Stimulated activated CD4-positive, alpha-beta T cell treated with anti-CD3 and anti-CD28 coated beads, Interleukin-15, amount 100 ng/mL, for 48 hours (primary cell): Measurements from ENCODE around the gene HMCN2.

Source experiments
- DNase-seq, 2 donors: peaks; one replicate each; pipeline ENCODE4 v3.0.0-alpha.2; 2020; ENCODE audit warnings: low read depth in 2 of 2

HMCN2 gene, protein sequence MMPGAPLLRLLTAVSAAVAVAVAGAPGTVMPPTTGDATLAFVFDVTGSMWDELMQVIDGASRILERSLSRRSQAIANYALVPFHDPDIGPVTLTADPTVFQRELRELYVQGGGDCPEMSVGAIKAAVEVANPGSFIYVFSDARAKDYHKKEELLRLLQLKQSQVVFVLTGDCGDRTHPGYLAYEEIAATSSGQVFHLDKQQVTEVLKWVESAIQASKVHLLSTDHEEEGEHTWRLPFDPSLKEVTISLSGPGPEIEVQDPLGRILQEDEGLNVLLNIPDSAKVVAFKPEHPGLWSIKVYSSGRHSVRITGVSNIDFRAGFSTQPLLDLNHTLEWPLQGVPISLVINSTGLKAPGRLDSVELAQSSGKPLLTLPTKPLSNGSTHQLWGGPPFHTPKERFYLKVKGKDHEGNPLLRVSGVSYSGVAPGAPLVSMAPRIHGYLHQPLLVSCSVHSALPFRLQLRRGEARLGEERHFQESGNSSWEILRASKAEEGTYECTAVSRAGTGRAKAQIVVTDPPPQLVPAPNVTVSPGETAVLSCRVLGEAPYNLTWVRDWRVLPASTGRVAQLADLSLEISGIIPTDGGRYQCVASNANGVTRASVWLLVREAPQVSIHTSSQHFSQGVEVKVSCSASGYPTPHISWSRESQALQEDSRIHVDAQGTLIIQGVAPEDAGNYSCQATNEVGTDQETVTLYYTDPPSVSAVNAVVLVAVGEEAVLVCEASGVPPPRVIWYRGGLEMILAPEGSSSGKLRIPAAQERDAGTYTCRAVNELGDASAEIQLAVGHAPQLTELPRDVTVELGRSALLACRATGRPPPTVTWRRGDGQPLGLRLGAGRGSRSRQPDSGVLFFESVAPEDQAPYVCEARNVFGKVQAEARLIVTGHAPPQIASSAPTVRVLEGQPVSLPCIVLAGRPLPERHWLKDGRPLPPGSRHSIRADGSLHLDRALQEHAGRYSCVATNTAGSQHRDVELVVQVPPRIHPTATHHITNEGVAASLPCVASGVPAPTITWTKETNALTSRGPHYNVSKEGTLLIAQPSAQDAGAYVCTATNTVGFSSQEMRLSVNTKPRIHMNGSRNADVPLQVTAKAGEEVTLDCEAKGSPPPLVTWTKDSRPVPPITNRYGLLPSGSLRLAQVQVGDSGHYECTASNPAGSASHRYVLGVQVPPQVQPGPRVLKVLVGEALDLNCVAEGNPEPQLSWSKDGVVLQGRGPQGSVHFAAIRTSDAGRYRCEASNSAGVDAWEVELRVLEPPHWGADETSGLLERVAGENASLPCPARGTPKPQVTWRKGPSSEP (N-terminal part only)

DNA sequence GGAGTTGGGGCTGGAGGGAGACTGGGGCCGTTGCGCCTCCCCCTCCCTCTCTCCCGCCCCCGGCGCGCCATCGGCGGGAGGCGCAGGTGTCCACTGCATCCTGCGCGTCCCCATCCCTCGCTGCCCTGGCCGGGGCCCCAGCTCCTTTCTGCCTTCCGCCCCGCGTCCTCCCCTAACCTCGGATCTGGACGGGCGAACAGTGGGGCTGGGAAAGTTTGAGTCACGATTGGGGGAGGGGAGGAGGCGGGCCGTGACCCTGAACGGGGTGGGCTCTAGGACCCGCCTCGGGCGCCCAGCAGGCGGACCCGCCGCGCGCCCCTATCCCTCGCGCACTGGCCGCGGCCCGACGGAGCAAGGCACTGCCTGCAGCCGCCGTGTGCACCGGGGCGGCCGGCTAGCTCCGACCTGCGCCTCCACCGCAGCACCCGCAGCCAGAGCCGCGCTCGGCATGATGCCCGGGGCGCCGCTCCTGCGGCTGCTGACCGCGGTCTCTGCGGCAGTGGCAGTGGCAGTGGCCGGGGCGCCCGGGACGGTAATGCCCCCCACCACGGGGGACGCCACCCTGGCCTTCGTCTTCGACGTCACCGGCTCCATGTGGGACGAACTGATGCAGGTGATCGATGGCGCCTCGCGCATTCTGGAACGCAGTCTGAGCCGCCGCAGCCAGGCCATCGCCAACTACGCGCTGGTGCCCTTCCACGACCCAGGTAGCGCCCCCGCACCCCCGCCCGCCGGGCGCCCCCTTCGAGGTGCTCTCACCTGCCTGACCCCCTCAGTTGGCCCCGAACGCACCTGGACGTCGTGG, at the start of gene HMCN2:
HMCN2 (plus strand) TSS at position 330 of the 805 bp plus-strand sequence; CDS start at position 449, 119 bp downstream.
- DNase-seq, result no peak

DNA sequence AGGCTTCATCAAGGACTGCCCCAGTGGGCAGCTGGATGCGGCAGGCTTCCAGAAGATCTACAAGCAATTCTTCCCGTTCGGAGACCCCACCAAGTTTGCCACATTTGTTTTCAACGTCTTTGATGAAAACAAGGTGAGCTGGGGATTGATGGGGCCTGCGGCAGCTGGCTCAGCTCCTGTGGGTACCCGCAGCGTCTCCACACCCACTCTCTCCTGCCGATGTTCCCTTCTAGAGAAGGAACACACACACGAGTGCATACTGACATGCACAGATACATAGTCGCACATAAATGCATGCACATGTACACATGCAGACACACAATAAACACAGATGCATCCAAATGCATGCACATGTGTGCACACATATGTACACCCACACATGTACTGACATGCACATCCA, 47.7 kb upstream of the HMCN2 start:
- no peak for DNase-seq

DNA sequence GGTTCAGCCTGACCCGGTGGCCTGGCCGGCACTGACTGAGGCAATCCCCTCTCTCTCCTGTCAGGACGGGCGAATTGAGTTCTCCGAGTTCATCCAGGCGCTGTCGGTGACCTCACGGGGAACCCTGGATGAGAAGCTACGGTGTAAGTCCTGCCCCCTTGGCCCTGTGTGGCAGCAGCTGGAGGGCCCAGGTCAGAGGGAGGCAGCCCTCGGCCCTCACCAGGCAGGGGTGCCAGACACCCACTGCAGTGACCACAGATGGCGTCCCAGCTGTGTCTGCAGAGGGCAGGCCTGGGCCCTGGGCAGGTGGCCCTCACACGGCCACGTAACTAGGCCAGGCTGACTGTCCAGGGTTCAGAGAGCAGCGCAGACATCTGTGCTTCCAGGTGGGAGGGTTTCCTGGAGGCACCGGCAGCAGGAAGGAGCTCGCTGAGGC, 45.9 kb upstream of the HMCN2 start:
- no peak for DNase-seq

DNA sequence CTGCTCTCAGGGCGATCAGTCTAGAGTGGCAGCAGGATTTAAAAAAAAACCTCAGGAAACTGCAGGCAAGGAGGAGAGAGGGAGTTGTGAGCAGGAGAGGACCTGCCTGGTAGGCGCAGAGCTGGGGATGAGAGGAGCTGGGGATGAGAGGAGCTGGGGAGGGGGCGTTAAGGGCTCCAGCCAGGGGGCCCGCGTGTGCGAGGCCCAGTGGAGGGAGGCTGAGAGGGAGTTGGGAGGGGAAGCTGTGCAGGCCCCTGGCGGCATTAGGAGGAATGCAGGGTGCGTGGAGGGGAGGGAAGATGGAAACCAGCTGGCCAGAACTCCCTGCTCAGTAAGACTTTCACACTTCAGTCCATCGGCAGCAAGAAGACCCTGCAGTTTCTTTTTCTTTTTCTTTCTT, 45.2 kb upstream of the HMCN2 start:
- no peak for DNase-seq

DNA sequence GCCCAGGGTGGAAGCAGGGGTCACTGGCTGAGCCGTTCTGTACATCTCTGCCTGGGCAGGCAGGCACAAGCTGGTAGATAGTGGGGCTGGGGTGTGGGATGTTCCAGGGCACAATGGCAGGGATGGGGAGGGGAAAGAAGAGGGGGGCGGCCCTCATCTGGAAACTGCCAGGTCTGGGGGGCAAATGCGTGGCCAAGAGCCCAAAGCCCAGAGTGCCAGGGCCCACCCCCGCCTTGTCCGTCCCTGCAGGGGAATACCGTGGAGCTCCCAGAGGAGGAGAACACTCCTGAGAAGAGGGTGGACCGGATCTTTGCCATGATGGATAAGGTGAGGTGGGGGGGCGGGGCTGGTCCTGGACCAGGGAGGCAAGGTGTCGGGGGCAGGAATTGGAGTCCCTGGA, 42.7 kb upstream of the HMCN2 start:
- DNase-seq, result no peak

DNA sequence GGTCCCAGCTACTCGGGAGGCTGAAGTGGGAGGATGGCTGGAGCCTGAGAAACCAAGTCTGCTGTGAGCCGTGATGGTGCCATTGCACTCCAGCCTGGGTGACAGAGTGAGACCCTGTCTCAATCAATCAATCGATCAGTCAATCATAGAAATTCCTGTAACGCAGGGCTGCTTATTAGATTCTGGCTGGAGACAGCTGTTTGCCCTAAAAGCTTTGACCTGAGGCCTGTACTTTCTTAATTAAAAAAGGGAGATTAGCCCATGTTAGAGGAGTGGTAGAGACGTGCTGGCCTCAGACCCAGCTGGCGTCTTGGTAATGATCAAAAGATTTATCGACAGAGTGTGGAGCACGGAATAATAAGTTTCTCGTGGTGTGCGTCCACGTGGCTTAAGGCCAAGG, 40.5 kb upstream of the HMCN2 start:
- no peak for DNase-seq

DNA sequence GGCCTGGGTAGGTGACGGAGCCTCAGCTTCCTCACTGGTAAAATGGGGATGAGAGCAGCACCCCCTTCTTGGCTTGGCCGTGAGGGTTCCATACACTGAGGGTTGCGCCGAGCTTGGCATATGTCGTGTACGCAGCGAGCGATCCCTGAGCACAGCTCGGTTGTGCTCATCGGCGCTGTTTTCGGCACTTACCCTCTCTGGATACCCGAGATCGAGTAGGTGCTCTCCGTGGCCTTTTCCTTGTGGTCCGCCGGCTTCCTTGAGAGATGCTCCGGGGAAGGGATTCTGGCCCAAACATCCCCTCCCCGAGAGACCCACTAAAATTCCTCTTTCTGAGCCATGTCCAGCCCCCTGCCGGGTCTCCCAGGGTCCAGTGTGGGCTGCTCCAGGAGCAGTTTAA, 40.0 kb upstream of the HMCN2 start:
- DNase-seq, result no peak

DNA sequence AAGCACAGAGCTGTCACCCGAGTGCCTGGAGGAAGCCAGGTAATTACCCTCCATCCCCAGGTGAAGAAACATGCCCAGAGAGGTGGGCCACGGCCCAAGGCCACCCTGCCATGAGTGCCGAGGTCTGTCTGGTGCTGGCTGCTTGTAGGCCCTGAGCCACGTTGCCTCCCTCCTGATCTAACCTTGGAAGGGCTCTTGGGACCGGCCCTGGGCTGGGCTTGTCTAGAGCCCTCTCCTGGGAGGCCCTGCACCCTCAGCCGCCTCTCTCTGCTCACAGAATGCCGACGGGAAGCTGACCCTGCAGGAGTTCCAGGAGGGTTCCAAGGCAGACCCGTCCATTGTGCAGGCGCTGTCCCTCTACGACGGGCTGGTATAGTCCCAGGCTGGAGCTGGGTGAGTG, 39.4 kb upstream of the HMCN2 start:
- no peak for DNase-seq

DNA sequence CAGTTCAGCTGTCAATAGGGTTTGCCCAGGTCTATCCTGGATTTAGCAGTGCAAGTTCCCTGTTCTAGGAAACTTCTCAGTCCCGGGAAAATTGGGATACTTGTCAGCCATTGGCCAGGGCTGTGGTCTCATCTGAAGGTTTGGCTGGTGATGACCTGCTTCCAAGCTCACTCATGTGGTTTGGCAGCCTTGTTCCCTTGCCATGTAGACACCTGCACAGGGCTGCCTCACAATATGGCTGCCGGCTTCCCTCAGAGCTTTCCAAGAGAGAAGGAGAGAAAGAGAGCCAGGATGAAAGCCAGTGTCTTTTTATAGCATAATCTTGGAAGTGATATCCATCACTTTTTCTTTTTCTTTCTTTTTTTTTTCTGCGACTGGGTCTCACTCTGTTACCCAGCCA, 37.7 kb upstream of the HMCN2 start:
- no peak for DNase-seq

DNA sequence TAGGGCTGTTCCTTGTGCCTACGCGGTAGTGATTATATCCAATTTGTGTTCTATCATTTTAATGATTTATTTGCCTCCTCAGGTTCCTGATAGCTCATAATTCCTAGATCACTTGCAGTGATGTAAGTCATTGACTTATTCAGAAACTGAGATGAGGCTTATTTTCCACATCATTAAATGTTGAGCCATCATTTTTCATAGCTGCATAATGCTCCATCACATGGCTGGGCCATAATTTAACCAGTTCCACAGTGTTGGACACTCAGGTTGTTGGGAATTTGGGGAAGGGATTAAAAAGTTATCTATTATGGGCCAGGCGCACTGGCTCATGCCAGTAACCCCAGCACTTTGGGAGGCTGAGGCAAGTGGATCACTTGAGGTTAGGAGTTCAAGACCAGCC, 35.8 kb upstream of the HMCN2 start:
- DNase-seq, result no peak

DNA sequence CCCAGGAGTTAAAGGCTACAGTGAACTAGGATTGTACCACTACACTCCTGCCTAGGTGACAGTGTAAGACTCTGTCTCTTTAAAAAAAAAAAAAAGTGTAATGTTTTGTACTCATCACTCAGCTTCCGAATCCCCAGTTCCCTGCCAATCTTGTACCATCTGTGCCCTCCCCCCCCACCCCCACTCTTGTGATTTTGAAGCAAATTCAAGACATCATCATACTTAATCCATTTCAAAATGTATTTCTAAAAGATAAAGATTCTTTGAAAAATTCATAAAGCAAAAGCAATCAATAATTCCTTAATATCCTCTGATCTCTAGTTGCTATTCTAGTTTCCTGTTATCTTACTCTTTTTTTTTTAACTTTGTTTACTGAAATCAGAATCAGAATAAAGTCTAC, 34.9 kb upstream of the HMCN2 start:
- DNase-seq, result no peak

DNA sequence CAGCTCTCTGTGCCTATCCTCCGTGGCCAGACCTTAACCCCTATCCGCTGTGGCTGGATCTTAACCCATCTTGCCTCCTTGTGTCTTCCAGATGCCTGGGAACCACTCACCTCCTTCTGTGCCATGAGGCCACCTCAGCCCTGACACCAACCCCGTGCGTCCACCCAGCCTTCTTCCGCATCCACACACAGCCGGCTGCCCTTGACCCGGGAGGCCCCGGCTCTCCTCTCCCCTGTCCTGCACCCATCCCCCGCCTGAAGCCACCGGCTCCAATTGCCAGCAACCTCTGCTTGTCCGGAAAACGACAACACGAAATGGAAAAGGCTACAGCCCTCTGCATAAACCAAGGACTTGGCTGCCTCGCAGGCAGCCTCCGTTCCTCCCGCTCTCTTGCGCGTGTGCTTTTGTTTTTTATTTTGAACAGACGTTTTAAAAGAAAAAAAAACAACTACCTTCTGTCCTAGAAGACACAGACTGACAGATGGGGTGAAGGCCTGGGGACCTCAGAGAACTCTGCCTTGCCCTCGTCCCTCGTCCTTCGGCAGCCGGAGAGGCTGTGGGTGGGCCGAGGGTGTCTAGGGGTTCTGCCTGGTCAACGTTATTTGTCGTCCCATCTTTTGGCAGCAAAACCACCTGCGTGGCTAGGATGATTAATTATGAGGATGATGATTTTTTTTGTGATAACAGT, 32.5 kb upstream of the HMCN2 start:
- DNase-seq, result no peak

DNA sequence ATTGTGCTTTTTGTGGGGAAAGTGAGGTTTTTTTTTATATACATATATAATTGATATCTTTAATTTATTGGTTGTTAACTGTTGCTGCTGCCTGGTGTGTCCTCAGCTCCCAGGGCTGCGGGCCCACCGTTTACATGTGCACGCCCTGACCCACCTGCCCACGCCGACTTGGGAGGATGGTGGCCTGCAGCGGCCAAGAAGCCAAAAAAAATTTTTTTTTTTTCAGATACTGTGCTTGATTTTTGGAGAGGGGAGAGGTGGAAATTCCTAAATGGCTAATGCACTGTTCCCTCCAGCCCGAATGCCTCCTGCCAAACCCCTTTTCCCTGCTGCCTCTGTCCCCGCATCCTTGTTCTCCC, 32.0 kb upstream of the HMCN2 start:
- no peak for DNase-seq

DNA sequence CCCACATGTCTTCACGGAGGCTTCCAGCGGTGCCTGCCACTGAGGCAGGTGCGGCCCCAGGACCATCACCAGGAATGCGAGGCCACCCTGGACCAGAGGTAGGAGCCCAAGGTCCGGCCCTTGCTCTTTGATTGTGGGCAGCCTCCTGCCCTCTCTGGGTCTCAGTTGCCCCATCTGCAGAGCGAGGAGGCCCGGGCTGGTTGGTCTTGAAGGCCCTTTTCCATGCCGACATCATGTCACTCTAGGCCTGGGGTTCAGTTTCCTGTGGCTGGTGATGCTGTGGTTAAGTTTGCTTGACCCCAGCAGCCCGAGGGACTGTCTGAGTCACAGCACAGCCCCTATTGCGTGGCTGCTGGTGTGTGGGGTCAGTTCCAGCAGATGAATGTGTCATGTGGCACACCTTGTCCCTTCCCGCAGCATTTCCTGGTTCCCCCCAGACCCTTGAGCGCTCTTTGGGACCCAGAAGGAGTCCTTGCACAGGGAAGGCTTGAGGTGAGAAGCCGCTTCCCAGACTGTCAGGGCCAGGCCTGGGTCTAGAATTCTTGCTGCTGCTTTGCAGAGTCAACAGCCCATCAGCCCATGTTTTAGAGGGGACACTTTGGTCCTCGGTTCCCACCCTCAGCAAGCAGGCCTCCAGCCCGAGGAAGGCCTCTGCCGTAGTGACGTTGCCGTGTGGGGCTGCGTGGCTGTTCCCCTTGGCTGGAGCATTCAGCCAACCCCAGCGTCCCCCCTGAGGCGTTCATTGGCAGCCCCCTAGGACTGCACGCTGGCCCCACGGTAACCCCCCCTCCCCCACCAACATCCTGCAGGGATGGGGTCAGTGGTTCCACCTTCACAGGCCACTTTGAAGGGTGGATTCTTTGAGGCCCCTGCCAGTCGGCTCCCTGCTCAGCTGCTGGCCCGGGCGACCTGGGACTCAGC, 31.0 kb upstream of the HMCN2 start:
- no peak for DNase-seq

DNA sequence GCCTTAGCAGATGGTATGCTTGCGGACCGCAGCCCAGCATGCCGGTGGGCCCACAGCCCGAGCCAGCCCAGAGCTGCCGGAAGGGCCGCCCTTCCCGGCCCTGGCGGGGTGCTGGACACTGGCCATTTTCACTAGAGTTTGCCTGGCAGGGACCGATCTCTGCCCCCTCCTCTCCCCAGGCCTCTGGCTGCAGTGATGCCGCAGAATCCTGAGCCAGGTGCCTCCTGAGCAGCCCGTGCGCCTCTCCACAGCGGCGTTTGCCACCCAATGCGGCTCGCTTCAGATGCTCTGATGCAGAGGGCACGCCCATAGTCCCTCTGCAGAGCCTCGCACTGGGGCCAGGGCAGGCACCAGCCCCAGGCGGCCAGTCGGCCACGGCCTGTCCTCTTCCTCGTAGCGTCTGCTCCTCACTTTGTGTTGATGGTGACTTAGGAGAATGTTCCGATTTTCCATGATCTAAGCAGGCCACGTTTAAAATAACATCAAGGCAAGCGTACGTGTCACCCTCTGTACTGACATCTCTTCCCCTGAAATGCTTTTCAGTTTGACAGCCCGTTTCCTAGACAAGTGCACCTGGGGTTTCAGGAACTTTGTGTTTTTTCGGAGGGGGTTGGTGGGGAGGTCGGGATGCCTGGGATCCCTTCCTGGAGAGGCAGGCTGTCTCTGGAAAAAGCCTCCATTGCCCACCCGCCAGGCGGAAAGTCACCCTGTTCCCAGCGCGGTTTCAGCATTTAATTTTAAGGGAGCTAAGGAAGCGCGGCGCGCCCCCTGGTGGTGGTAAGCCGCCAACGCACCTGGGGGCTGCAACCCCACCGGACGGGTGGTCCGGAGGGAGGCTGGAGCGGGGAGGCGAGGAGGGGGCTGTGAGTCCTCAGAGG, 29.8 kb upstream of the HMCN2 start:
- peak; percentile 29 to 47 for DNase-seq

DNA sequence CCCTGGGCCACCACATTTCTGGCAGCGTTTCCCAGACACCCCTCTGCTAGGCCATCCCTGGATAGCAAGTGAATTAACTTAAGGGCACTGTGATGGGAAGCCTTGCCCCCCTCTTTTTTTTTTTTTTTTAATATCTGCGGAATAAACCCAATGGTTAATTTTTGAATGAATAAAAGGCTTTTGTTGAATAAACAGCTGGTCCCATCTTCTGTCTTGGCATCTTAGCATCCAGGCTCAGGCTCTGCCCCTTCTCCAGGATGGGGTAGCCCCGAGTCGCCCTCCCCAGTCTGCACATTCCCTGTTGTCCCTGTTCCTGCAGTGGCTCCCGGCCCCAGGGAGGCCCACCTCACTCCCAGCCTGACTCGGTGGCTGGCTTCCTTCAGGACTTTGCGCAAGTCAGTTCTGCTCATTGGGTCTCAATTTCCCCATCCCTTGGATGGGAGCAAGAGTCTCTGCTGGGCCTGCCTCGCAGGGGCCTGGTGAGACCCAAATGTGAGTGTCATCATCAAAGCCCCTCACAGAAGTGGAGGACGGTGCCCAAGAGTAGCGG, 29.0 kb upstream of the HMCN2 start:
- no peak for DNase-seq

DNA sequence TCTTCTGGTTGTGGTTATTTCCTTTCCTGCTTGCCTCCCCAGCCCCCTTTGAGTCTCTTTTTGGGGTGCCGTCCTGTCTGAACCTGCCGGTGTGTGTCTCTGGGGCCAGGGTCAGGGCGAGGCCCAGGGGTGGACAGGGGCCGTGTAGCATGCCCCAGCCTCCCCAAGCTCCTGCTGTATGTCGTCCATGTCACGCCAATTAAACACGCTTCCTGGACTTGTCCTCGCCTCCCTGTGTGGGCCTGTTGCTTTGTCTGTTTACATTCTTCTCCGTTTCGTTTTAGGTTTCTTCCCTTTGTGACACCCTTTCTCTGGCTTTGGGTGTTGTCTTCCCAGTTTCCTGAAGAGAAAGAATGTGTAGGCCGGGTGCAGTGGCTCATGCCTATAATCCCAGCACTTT, 28.5 kb upstream of the HMCN2 start:
- no peak for DNase-seq

DNA sequence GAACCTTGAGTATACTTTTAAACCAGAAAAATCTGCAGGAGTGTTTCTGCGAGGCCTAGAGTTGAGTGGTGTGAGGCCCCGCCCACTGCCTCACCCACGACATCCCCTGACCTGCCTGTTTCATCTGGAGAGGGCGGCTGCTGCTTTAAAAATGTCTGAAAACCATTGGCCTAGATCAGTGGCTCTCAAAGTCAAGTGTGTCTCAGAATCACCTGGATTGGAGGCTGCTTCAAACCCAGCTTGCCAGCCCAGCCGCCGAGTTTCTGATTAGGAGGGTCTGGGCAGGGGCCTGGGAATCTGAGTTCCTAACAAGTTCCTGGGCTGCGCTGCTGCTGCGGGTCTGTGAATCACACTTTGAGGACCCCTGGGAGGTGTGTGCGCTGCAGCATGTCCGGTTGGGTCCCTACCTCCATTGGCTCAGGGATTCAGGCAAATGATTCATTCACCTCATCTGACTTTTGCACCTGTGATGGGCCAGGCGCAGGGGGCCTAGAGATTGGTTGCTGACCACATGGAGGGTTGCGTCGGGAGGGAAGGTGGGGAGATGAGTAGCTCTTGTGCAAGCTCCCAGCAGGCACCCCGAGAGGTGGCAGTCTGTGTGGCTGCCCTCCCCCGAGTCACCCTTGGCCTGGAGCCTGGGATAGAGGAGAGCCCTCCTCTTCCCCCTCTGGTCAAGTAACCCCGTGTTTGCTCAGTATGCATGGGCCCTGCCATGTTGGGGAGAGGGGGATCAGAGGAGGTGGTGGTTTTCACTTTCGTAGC, 27.6 kb upstream of the HMCN2 start:
- no peak for DNase-seq
